Osteoblast (primary cell): ENCODE data around the gene HEATR5A. TPM values are rescaled to one million over a fixed set of nuclear protein-coding genes. Genes with fewer than 3 reads are reported as not detected.

Experiments used
- DNase-seq: peaks from one replicate; pipeline ENCODE4 v3.0.0; 2011; ENCODE audit warnings: low spot score, mixed read lengths; ENCODE audit not compliant: insufficient read length; ENCODE audit errors: missing footprints
- H2AFZ ChIP-seq: 2 replicates; pipeline ENCODE4 v1.6.0; 2011; ENCODE audit warnings: mild to moderate bottlenecking, low read length
- H3K27ac ChIP-seq: 2 replicates; pipeline ENCODE4 v1.5.1; 2011; ENCODE audit warnings: mild to moderate bottlenecking, low read depth, low read length, moderate library complexity
- H3K27me3 ChIP-seq: 2 replicates; pipeline ENCODE4 v1.6.0; 2012; ENCODE audit warnings: mild to moderate bottlenecking, control low read depth, inconsistent platforms, low read length, moderate library complexity; ENCODE audit not compliant: insufficient read depth
- H3K36me3 ChIP-seq: 2 replicates; pipeline ENCODE4 v1.5.1; 2011; ENCODE audit warnings: mild to moderate bottlenecking, low read length, control low read depth, moderate library complexity; ENCODE audit not compliant: insufficient read depth
- H3K4me1 ChIP-seq: 2 replicates; pipeline ENCODE4 v1.5.1; 2011; ENCODE audit warnings: mild to moderate bottlenecking, low read length, control low read depth, moderate library complexity; ENCODE audit not compliant: insufficient read depth
- H3K4me2 ChIP-seq: 2 replicates; pipeline ENCODE4 v1.6.0; 2011; ENCODE audit warnings: mild to moderate bottlenecking, low read length; ENCODE audit not compliant: insufficient read depth
- H3K4me3 ChIP-seq: fragments of 200-600 bp; sonication (generic); 3 replicates; pipeline ENCODE4 v1.5.1; 2012; ENCODE audit warnings: mild to moderate bottlenecking, low read length, inconsistent platforms; ENCODE audit not compliant: insufficient read depth
- H3K79me2 ChIP-seq: 2 replicates; pipeline ENCODE4 v1.6.0; 2012; ENCODE audit warnings: mild to moderate bottlenecking, low read length, control low read depth, inconsistent platforms; ENCODE audit not compliant: insufficient read depth
- H3K9me3 ChIP-seq: 2 replicates; pipeline ENCODE4 v1.5.1; 2011; ENCODE audit warnings: low read depth, low read length, control low read depth
- H4K20me1 ChIP-seq: 2 replicates; pipeline ENCODE4 v1.6.0; 2012; ENCODE audit warnings: mild to moderate bottlenecking, low read length, control low read depth; ENCODE audit not compliant: insufficient read depth
- total RNA-seq: library from RNA; depleted of rRNA; stranded (reverse); fragments of >200 nt; gene quantifications from 2 replicates; pipeline ENCODE4 v1.2.3, GENCODE V29; 2012
- TF ChIP-seq, protein P1 (sequence below): IDR thresholded peaks from 2 replicates; pipeline ENCODE4 v1.5.1; 2011; ENCODE audit warnings: mild to moderate bottlenecking, low read depth, low read length, moderate library complexity; ENCODE audit errors: extremely low read depth

The HEATR5A gene
- total RNA-seq, 1 donor: 46.0 TPM

DNA sequence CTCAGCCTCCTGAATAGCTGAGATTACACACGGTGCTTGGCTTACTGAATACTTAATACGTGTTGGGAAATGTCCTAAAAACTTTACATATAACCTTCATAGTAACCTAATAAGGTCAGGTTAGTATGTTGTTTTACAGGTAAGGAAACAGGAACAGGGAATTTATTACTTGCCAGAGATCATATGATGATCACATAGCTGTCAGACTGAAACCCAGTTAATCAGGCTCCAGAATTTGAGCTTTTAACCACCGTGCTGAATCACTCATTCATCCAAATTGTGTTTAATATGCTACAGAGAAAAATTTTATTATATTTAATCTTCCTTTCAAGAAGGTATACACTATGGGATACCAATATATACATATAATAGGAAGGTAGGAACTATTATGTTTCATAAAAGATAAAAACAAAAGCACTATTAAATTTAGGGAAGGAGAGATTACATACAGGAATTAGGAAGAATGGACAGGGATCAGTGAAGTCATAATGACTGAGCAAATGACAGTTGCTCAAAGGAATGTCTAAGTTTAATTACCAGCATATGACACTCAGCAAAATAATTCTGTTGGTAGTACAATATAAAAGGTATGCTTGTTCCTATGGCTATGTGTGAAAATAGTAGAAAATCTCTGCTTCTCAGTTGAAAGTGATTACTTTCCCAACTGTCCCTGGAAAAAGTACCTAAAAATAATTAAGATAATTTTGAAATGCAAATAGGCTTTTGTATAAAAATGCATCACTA, 59.3 kb downstream of the HEATR5A start:
- peak; percentile 53 for DNase-seq
- Histone ChIP-seq H3K4me3 (no peak overlapping the region), H3K36me3 (peaks cover 29% of the 10 kb centered on the region), H3K9me3 (no peaks in the 10 kb centered on the region), H3K27me3 (no peaks in the 10 kb centered on the region), H2AFZ (no peak overlapping the region), H3K4me2 (peak overlapping the region; percentile 10), H3K27ac (peak overlapping the region; percentile 86), H3K4me1 (peaks cover 13% of the 10 kb centered on the region), H4K20me1 (no peaks in the 10 kb centered on the region), H3K79me2 (no peaks in the 10 kb centered on the region)
- TF ChIP-seq, protein P1, sequence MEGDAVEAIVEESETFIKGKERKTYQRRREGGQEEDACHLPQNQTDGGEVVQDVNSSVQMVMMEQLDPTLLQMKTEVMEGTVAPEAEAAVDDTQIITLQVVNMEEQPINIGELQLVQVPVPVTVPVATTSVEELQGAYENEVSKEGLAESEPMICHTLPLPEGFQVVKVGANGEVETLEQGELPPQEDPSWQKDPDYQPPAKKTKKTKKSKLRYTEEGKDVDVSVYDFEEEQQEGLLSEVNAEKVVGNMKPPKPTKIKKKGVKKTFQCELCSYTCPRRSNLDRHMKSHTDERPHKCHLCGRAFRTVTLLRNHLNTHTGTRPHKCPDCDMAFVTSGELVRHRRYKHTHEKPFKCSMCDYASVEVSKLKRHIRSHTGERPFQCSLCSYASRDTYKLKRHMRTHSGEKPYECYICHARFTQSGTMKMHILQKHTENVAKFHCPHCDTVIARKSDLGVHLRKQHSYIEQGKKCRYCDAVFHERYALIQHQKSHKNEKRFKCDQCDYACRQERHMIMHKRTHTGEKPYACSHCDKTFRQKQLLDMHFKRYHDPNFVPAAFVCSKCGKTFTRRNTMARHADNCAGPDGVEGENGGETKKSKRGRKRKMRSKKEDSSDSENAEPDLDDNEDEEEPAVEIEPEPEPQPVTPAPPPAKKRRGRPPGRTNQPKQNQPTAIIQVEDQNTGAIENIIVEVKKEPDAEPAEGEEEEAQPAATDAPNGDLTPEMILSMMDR: no peak

- Histone ChIP-seq H3K27me3 (no peaks in the 10 kb centered on the region), H3K9me3 (no peaks in the 10 kb centered on the region), H3K79me2 (no peaks in the 10 kb centered on the region), H3K27ac (no peak overlapping the region), H3K36me3 (peaks cover 21% of the 10 kb centered on the region), H3K4me3 (no peak overlapping the region), H2AFZ (no peak overlapping the region), H3K4me2 (no peak overlapping the region), H3K4me1 (peaks cover 14% of the 10 kb centered on the region), H4K20me1 (no peaks in the 10 kb centered on the region)
- TF ChIP-seq, protein P1: no peak
- DNase-seq: no peak
Measured at GRCh38 chr14:31357279-31357678, 63.1 kb downstream of the HEATR5A start.

GRCh38 chr14:31346097-31346496, 74.3 kb downstream of the HEATR5A start:
- H3K27me3 ChIP-seq: no peaks in the 10 kb centered on the region
- TF ChIP-seq, protein P1: no peak
- H3K4me2 ChIP-seq: no peak overlapping the region
- no peak overlapping the region for H3K4me3 ChIP-seq
- no peaks in the 10 kb centered on the region for H3K4me1 ChIP-seq
- no peaks in the 10 kb centered on the region for H4K20me1 ChIP-seq
- H3K9me3 ChIP-seq: no peaks in the 10 kb centered on the region
- no peak overlapping the region for H3K27ac ChIP-seq
- H3K79me2 ChIP-seq: no peaks in the 10 kb centered on the region
- no peak overlapping the region for H2AFZ ChIP-seq
- no peak for DNase-seq
- peaks cover 55% of the 10 kb centered on the region for H3K36me3 ChIP-seq

DNA sequence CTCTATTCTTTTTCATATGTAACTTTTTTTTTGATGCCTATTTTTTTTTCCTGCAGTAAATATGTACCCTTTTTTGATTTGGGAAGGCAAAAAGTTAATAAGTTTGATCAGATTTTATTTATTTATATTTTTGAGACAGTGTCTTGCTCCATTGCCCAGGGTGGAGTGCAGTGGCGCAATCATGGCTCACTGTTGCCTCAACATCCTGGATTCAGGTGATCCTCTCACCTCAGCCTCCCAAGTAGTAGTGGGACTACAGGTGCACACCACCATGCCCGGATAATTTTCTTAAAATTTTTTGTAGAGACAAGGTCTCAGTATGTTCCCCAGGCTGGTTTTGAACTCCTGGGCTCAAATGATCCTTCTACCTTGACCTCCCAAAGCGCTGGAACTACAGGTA, 79.1 kb downstream of the HEATR5A start:
- TF ChIP-seq, protein P1: no peak
- H3K27me3 ChIP-seq: no peaks in the 10 kb centered on the region
- H3K4me2 ChIP-seq: no peak overlapping the region
- no peaks in the 10 kb centered on the region for H3K4me1 ChIP-seq
- H3K27ac ChIP-seq: no peak overlapping the region
- peaks cover 36% of the 10 kb centered on the region for H3K36me3 ChIP-seq
- no peaks in the 10 kb centered on the region for H3K9me3 ChIP-seq
- no peaks in the 10 kb centered on the region for H3K79me2 ChIP-seq
- no peaks in the 10 kb centered on the region for H4K20me1 ChIP-seq
- no peak for DNase-seq
- H2AFZ ChIP-seq: no peak overlapping the region
- no peak overlapping the region for H3K4me3 ChIP-seq
